ENCODE data around the gene INTS3. TPM values are rescaled to one million over a fixed set of nuclear protein-coding genes. Genes with fewer than 3 reads are reported as not detected.

The INTS3 gene
- total and polyA plus RNA-seq, 9 of the 15 experiments (the other 6 are each of a cell fraction or from before 2014, with no cell fraction given), result 6.3 to 24.1 (median 14.3) TPM

DNA sequence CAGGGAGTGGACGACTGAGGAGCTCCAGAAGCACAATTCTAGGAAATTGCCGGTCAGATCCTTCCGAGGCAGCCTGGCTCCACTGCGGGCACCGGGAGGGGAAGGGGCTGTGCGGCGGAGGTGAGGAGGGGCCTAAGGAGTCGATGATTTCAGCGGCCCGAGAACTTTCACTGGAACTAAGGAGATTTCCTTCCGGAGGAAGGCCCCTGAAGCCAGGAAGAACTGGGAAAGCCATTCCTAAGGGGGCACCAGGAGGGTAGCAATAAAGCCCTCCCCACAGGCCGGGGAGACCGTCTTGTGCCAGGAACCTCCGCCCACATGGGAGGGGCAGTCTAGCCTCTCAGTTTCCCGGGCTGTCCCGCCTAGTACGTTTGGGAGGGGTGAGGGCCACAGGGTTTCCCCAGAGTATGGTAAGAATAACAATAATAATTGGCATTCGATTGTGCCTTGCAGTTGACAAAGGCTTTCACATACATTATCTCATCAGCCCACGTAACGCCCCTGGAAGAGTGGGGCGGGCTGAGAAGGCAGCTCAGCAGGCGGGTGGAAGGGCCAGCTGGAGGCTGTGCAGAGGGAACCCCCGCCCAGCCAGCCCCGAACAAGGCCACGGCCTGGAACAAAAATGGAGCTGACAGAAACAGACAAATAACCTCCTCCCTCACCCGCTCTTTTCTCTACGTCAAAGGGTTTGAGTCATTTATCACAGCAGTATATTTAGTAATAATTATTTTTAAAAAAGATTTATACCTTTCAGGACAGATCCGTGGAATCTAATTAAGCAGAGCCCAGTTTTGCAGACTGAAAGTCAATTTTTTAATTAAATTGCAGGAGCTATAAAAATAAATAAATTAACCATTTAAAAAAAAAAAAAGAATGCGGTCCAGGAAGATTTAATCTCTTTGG, 29.6 kb upstream of the INTS3 start (continued):
- TF ChIP-seq SMAD1 (IDR thresholded peaks at IDR 0.05; ENCODE audit: low read depth, low read length, partially characterized antibody) (no peak), ZNF644 (tag; IDR thresholded peaks at IDR 0.05; ENCODE audit: low read depth) (peak; percentile 46; the same call in 1 of the 2 replicates), PHF8 (IDR thresholded peaks at IDR 0.05; ENCODE audit: borderline replicate concordance, low read length) (peak; percentile 16; the same call in 1 of the 2 replicates), NR3C1 (CRISPR knock-in tag; IDR thresholded peaks at IDR 0.05) (no peak), PRDM10 (IDR thresholded peaks at IDR 0.05; ENCODE audit: partially characterized antibody) (peak; percentile 63), EGR1 (conservative IDR thresholded peaks at IDR 0.05) (peak; percentile 77), YY1 (IDR thresholded peaks at IDR 0.05; ENCODE audit: borderline replicate concordance in 1 of 3, control insufficient read depth in 1 of 3, extremely low read depth in 1 of 3, insufficient read depth in 3 of 3, insufficient read length in 1 of 3, insufficient replicate concordance in 2 of 3, low read depth in 1 of 3, low read length in 2 of 3) (peak in 1 of 3 experiments; percentile 24), ZNF449 (CRISPR knock-in tag; IDR thresholded peaks at IDR 0.05) (no peak), CREM (IDR thresholded peaks at IDR 0.05; ENCODE audit: low read depth) (peak; percentile 57), ZNF444 (CRISPR knock-in tag; IDR thresholded peaks at IDR 0.05) (no peak), SMARCB1 (IDR thresholded peaks at IDR 0.05; ENCODE audit: insufficient read length, low read depth) (no peak)
- TF ChIP-seq, protein P1, sequence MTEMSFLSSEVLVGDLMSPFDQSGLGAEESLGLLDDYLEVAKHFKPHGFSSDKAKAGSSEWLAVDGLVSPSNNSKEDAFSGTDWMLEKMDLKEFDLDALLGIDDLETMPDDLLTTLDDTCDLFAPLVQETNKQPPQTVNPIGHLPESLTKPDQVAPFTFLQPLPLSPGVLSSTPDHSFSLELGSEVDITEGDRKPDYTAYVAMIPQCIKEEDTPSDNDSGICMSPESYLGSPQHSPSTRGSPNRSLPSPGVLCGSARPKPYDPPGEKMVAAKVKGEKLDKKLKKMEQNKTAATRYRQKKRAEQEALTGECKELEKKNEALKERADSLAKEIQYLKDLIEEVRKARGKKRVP (CRISPR knock-in tag; IDR thresholded peaks at IDR 0.05), result no peak
- TF ChIP-seq, protein P2, sequence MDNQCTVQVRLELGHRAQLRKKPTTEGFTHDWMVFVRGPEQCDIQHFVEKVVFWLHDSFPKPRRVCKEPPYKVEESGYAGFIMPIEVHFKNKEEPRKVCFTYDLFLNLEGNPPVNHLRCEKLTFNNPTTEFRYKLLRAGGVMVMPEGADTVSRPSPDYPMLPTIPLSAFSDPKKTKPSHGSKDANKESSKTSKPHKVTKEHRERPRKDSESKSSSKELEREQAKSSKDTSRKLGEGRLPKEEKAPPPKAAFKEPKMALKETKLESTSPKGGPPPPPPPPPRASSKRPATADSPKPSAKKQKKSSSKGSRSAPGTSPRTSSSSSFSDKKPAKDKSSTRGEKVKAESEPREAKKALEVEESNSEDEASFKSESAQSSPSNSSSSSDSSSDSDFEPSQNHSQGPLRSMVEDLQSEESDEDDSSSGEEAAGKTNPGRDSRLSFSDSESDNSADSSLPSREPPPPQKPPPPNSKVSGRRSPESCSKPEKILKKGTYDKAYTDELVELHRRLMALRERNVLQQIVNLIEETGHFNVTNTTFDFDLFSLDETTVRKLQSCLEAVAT (IDR thresholded peaks at IDR 0.05), result peak in 1 of 2 experiments; percentile 63; a peak in 2 of 4 replicates
- TF ChIP-seq, protein P3, sequence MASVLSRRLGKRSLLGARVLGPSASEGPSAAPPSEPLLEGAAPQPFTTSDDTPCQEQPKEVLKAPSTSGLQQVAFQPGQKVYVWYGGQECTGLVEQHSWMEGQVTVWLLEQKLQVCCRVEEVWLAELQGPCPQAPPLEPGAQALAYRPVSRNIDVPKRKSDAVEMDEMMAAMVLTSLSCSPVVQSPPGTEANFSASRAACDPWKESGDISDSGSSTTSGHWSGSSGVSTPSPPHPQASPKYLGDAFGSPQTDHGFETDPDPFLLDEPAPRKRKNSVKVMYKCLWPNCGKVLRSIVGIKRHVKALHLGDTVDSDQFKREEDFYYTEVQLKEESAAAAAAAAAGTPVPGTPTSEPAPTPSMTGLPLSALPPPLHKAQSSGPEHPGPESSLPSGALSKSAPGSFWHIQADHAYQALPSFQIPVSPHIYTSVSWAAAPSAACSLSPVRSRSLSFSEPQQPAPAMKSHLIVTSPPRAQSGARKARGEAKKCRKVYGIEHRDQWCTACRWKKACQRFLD (CRISPR knock-in tag; IDR thresholded peaks at IDR 0.05), result peak; percentile 9; the same call in 1 of the 2 replicates

Measured in K562 (cell line).